NCI-H510A (cell line): ENCODE measurements around the gene HTR5A.

Experiments
- DNase-seq: peaks from one replicate; lab custom pipeline; 2025; lab: John Stamatoyannopoulos, UW

Gene HTR5A

GRCh38 chr7:155090684-155091083 lies 20.6 kb downstream of the HTR5A start:
- no peak for DNase-seq

- DNase-seq, result no peak
Observed at GRCh38 chr7:155093596-155093995, 23.5 kb downstream of the HTR5A start.

DNA sequence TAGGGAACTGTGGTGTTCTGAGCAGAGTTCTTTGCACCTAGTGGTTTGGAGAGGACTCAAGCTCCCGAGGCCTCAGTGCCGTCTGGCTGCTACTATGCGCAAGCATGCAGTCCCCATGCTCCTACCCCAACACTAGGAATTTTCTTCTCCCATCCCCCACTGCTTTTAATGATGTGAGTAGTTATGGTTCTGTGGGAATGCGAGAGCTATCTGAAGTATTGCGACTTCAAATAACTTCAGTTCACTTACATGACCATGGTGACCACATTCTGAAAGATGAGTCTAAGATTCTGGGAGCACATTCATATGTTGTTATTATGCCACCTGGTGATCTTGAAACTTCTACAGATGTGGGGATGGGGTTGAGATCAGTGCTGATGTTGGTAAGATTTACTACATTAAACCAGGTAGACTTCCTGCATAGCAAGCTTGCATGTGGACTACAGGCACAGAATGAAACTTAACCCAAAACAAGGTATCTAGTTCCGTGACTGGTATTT lies 24.6 kb downstream of the HTR5A start:
- no peak for DNase-seq

- DNase-seq, result no peak
Observed at GRCh38 chr7:155097338-155097737, 27.2 kb downstream of the HTR5A start.

DNA sequence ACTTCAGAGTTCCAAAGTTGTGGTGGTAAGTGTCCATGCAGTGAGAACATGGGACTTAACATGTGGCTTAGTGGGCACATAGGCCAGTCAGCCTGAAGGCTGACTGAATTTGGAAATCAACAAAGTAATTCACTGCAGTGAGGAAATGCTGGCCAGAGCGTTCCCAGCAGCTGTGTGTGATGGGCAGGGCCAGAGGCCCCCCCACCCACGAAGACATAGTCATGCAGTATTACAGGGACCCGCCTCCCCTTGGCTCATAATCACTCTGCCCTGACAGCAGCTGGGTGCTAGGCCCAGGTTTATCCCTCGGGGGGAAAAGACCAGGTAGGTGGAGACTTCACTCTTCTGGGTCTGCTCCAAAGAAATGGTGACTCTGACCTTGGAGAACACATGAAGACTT lies 33.7 kb downstream of the HTR5A start:
- DNase-seq, result no peak

DNA sequence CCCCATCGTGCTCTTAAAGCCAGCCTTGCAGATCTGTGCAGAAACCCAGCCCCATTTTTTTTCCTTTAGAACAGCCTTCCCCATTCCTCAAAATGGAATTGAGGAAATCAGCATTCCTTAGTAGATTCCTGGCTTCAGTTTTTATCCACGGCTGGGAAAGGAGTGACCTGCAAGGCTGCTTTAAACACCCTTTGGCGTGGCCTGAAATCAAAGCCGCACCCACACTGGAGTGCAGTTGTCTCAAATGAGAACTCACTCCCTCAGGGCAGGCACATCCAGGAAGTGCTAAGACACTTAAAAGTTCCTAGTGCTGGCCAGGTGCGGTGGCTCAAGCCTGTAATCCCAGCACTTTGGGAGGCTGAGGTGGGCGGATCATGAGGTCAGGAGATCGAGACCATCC lies 34.8 kb downstream of the HTR5A start:
- no peak for DNase-seq

DNA sequence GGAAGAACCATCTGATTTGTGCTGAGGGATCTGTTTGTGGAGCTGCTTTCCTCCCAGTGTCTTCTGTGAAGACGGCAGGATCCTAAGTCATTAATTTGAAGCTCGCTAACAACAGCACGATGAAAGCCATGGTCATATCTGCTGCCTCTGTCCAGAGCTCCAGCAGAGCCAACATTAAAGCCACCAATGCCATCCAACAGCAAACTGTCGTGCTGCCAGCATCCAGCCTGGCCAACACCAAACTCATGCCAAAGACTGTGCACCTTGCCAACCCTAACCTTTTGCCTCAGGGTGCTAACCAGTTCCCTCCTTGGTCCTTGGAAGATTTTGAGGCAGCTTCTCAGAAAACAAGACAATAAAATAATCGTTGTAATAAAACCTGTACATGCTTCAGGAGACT lies 36.2 kb downstream of the HTR5A start:
- DNase-seq, result no peak

DNA sequence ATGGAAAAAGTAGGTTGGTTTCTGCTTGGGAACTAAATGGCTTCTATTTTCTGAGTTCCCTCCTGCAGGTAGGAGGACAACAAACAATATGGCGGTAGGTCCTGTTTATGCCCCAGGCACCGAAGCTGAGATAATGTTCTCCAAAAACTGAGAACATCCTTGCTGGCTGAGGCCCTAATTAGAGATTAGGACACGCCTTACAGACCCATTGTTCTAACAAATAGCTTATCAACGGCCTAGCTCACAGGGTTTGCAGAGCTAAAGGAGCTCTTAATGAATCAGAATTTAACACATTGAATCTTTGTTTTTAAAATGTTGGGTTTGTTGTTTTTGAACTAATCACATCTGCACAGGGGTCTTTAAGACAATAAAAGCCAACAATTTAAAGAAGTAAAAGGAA lies 37.0 kb downstream of the HTR5A start:
- no peak for DNase-seq

DNA sequence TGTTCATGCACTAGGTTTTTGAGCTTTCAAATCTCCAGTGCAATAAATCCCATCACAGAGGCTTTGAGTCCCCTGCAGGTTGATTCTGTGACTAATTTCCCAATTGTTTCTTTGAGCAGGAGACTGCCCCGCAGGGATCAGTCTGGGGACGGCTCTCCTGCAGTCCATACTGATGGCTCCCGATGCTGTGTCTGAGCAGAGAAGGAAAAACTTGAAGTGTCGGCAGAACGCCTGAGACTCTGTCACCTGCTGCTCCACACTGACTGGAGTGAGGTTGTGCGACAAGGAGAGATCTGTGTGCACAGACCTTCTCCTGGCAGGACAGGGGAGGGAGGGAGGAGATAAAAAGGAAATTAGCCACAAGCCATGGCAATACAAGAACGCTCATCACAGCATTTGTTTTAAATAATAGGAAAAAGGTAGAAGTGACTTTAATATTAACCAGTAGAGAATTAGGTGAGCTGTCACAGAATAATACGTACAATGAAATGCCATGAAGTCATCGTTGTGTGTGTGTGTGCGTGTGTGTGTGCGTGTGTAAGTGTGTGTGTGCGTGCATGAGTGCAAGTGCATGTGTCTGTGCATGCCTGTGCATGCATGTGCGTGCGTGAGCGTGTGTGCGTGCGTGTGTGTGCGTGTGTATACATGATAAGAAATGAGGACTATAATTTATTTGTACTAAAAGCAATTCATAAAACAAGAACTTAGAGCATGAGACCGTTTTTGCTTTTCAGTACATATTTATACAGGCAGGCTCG lies 38.2 kb downstream of the HTR5A start:
- no peak for DNase-seq

GRCh38 chr7:155109121-155109520 lies 39.0 kb downstream of the HTR5A start:
- DNase-seq, result no peak

DNA sequence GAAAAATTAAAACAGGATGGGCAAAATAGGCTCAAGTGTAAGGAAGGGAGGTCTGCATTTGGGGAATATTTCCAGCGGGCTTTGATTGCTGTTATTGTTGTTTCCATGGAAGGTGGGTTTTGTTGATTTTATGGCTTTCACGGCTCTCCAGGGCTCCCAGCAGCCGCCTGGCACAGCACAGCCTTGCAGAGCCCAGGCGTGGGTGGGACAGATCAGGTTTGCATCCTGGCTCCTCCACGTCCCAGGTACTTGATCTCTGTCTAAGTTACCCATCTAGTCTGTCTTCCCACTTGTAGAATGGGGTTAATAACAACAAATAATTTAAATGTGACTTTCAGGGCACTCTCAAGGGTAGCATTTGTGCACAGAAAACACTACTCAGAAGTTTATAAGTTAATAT lies 45.2 kb downstream of the HTR5A start:
- no peak for DNase-seq

- no peak for DNase-seq
Observed at GRCh38 chr7:155119801-155120382, 49.8 kb downstream of the HTR5A start.

GRCh38 chr7:155120460-155120859 lies 50.3 kb downstream of the HTR5A start:
- DNase-seq, result no peak

DNA sequence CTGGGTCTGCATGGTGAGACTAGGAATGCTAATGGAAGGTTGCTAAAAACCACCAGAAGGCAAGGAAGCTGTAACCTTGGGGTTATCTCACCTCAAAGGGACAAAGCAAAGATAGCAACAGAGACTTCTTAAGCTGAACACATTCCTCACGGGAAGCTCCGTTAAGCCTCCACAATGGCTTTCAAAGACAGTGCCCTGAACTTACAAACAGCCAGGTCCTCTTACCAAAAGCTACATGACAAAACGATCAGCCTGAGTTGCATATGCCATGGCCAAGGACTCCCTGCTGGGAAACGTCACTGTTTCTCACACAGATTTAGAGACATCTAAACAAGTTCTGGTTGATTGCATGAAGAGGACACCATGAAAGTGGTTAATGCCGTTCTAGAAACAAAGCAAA lies 52.7 kb downstream of the HTR5A start:
- no peak for DNase-seq

DNA sequence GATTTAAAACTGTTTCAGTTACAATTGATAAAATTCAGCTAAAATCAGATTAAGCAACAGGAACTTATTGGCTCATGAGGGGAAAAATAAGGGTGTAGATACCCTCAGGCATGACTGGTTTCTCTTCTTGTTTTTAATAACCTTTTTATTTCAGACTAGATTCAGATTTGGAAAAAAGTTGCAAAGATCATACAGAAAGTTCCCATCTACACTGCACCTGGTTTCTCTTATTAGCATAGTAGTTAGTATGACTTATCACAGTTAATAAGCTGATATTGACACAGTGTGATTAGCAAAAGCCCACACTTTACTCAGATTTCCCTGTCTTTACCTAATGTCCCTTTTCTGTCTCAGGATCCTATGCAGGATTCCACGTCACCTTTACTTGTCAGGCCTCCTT lies 53.3 kb downstream of the HTR5A start:
- no peak for DNase-seq

DNA sequence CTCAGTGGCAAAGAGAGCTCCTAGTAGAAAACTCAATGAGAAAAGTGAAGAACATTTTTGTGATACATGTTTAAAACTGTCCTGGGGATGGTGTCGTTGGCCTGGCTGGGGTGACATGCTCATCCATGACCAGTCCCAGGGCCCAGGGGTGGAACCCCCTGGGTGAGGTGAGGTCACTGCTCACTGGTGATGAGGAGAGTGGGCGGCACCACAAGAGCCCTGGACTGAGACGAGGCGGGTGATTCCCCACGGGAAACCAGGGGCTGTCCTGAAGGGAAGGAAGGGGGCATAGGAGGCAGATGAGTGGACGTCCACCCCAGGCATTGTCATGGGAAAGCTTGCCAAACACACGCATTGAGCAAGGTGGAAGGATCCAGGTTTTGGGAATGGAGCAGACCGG lies 54.6 kb downstream of the HTR5A start:
- DNase-seq, result no peak

DNA sequence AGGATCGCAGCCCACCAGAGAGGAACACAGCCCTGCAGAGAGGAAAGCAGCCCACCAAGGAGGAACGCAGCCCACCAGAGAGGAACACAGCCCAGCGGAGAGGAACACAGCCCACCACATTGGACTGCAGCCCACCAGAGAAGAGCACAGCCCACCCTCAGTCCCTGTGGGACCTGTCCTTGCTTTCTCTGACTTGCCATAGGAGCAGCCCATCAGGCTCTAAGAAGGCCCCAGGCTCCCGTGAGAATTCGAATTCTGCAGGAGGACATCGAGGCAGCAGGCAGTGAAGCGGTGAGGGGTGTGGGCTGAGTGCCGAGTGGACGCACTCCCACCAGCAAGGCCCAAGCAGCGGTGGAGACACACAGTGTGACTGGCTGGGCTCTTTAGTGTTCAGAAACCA lies 59.1 kb downstream of the HTR5A start:
- no peak for DNase-seq

DNA sequence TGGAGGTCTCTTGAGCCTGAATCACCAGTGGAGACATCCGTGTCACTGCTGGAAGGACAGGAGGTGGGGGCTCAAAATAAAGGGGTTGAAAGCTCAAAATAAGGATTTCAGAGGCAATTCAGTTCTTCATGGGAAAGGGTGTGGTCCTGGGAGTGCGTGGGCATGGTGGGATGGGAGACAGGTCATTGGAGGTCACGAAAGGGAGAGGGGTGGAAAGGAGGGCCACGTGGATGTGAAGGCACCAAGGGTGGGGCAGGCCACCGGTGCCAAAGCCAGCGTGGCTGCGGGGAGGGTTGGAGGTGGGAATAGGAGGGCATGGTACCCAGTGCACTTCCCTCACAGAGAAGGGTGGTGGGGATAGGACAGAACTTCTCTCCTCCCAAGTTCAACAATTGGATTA lies 59.7 kb downstream of the HTR5A start:
- DNase-seq, result no peak

GRCh38 chr7:155130493-155130892 lies 60.4 kb downstream of the HTR5A start:
- DNase-seq, result no peak

DNA sequence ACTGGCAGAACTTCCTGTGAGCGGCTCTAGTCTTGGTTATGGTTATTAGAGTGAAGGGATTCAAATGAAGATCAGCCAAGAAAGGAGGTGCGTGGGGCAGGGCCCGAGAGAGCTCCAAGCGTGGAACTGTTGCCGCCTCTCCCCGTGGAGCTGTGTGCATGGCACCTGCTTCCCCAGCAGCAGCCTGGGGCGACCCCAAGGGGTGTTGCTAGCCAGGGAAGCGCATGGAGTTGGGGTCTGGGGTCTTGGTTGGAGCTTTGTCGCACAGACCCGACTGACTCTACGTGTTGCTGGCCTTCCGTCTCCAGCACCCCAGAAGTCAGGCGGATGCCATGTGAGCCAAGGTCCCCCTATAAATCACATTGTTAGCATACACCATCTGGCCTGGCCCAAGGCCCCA lies 61.0 kb downstream of the HTR5A start:
- DNase-seq, result no peak

DNA sequence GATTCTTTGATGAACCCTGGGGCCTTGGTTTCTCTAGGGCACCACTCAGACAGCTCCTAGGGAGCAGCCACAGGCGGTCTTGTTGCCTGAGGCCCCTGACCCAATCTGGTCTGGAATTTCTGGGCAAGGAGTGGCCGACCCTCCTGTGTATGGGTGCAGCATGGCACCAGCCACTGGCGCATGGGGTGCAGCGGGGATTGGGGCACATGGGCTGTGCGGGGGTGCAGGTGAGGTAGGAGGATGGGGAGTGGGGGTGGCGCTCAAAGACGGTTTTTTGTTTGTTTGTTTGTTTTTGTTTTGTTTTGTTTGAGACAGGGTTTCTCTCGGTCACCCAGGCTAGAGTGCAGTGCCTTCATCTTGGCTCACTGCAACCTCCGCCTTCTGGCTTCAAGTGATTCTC lies 62.3 kb downstream of the HTR5A start:
- DNase-seq, result no peak

DNA sequence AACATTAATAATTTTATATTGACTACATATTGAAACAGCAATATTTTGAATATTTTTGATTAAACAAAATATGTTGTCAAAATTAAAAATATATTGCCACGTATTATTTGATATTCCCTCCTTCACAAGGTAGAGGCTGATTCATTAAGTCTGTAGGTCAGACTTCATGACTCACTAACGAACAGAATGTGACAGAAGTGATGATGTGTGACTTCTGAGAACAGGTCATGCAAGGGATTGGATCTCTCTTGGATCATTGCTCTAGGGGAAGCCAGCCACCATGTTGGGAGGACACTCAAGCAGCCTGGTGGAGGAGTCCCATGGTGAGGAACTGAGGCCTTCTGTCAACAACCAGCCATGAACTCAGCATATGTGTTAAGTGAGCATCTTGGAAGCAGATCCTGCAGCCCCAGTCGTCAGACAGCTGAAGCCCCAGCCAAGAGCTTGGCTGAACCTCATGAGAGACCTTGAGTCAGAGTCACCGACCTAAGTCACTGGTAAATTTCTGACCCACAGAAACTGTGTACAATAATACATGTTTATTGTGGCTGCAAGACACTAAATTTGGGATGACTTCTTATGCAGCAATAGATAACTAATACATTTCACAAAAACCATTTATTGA lies 66.6 kb downstream of the HTR5A start:
- no peak for DNase-seq
